ENCODE measurements around the gene CWH43. TPM values are rescaled to one million over a fixed set of nuclear protein-coding genes. Genes with fewer than 3 reads are reported as not detected.
"Not testable (repeated sequence)": the region's sequence is repeated elsewhere in the genome, so short reads cannot be mapped to it uniquely, and the experiment has no call there.

Gene CWH43
- 1 to 10 TPM in 3 of 12 donors, under 1 TPM in 1, not detected in 8; 0.11 to 3.1 (median 2.1) TPM for polyA plus RNA-seq (ENCODE audit: insufficient read length in 12 of 12)
- long read RNA-seq, donor 1, result 0 reads
- long read RNA-seq, donor 2, result 0 reads
- long read RNA-seq, donor 3, result 0 reads
- long read RNA-seq, donor 4, result 0 reads
- long read RNA-seq, donor 5, result 0 reads
- long read RNA-seq, donor 6, result 0 reads
- long read RNA-seq, donor 7, result 0 reads
- long read RNA-seq, donor 8, result 0 reads
- long read RNA-seq, donor 9, result 0 reads
- long read RNA-seq, donor 10, result 0 reads
- long read RNA-seq, donor 11, result 0 reads

DNA sequence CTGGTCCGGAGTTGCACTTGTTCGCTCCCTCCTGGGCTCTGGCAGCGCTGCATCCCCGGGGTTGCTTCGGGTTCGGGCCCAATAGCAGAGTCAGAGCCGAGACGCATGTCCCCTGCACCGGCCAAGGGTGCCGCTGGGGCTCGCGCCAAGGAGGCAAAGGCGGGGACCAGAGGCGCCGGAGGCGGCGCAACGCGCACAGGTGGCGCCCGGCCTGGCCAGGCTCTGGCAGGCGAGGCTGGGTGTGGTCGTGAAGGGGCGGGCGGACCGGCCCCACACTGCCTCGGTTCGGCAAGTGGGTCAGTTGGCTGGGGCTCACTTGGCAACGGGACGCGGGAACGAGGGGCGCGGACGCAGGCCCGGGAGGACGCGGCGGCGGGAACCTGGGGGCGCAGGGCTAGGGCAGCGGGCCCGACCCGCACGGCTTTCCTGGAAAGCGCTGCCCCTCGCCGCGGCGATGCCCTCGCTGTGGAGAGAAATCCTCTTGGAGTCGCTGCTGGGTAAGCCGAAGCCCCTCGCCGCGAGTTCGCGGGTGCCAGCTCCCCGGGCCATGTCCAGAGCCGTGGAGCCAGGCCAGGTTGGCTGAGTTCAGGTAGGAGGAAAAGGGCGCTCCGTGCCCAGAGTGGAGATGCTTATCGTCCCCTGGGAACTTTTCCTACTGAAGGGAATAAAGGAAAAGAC is at the start of gene CWH43:
Gene CWH43 (plus strand): TSS at position 300 of the 678 bp plus-strand sequence. CDS start 155 bp downstream, at position 455.
- no peak for DNase-seq

GRCh38 chr4:48937033-48937432 is 49.0 kb upstream of the CWH43 start:
- DNase-seq, result no peak

DNA sequence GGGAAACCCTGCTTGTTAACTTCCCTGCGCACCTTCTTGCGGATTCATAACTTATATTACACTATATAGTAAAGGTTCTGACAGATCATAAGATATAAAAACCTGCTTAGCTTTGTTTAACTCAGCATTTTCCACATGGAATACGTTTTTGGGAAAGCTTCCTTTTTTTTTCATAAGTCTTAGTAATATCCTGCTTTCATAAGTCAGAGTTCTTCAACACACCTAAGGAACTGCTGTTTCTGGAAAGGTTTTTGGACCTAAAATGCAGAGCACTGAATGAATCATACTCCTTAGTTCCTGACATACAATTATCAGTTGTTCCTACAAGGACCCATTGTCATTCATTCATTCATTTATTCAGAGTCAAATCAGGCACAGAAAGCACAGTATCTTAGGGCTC is 47.2 kb upstream of the CWH43 start:
- DNase-seq, result no peak

DNA sequence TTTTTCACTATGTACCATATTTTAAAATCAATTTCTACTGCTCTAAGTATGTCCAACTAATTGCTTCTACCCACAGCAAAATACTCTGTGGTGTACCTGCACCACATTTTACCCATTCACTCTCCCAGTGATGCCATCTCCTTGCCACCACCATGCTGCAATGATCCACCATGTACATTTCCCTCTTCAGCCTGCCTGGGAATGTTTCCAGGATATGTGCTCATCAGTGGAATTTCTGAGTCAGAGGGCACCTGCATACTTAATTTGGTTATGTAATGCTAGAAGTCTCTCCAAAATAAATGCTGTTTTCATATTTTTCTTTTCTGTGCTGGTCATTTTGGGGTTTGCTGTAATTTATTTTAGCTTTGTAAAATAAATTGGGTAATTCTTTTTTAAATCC is 46.3 kb upstream of the CWH43 start:
- no peak for DNase-seq

DNA sequence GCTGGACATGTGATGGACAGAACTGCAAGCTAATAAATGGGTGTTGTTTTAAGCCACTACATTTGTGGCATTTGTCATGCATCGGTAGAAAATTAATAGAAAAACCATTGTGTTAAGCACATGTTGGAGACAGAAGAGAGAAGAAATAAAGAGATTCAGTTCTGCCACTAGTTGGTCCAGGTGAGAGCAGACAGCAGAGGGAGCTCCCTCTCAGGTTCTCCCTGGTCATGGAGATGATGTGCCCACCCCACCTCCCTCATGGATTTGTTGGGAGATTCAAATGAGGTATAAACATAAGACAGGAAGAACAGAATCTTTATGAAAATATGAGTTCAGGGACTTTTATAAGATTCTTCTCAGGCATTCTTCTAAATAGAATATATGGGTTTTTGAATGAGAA is 42.7 kb upstream of the CWH43 start:
- DNase-seq, result no peak

DNA sequence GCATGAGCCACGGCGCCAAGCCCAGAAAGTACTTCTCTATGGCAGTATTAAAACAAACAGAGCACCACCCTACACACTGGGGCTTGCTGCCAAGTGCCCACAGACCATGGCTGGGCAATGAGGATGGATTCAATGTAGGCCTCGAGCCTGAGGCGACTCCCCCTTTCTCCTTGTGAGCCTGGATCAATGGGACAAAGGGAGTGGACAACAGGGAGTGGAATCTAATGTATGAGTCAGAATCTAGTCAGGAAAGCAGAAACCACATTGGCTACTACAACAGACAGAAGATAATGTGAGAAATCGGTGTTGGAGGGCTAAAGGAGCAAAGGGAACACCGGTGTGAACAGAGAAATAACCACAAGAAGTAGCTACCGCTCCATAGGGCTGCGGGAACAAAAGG is 41.8 kb upstream of the CWH43 start:
- no peak for DNase-seq

DNA sequence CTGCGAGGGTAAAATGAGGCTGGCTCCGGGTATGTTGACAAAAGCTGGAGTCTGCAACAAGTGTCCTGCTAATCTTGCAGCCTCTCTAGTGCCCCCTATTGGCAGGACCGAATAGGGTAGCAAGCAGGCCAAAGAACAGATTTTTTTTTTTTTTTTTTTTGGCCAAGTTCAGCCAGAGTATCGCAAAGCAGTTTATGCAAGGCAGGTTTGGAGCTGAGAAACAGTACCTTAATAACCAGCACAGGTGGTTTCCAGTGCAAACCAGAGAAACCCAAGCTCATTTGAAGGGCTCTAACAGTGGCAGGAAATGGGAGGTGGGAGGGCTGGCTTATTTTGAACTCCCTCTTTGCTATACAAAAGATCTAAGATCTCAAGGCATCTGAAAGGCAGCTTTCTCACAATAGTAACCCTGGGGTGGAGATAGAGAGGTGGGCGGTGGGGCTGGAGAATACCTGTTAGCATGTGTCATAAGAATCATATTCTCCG is 41.3 kb upstream of the CWH43 start:
- DNase-seq, result no peak

GRCh38 chr4:48945981-48946380 is 40.1 kb upstream of the CWH43 start:
- DNase-seq, result no peak

- no peak for DNase-seq
Measured at GRCh38 chr4:48947731-48948130, 38.3 kb upstream of the CWH43 start.

DNA sequence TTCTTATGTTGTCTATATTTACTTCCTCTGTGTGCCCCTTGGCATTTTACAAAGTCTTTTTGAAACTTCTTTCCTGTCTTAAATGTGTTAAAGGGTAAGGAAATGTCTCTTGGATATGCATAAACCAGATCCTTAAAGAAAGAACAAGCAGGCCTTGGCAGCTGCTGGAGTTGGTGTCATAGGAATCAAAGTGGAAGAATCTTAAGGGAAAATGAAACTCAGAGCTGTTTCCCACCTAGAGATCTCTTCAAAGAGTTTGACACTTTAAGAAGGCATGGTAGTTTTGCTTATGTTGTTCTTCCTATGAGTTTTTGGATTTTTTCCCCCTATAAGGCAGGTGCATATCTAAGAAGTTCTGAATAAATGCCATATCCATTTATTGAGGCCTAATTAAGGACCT is 37.0 kb upstream of the CWH43 start:
- no peak for DNase-seq

GRCh38 chr4:48949518-48950219 is 36.4 kb upstream of the CWH43 start:
- no peak for DNase-seq

GRCh38 chr4:48954314-48954713 is 31.8 kb upstream of the CWH43 start:
- no peak for DNase-seq

DNA sequence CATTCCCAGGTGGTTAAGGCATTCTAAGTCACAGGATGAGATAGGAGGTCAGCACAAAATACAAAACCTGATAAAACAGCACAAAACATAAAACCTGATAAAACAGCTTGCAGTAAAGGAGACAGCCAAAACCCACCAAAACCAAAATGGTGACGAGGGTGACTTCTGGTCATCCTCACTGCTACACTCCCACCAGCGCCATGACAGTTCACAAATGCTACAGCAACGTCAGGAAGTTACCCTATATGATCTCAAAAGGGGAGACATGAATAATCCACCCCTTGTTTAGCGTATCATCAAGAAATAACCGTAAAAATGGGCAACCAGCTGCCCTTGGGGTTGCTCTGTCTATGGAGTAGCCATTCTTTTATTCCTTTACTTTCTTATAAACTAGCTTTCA is 28.7 kb upstream of the CWH43 start:
- DNase-seq, result not testable (repeated sequence)

DNA sequence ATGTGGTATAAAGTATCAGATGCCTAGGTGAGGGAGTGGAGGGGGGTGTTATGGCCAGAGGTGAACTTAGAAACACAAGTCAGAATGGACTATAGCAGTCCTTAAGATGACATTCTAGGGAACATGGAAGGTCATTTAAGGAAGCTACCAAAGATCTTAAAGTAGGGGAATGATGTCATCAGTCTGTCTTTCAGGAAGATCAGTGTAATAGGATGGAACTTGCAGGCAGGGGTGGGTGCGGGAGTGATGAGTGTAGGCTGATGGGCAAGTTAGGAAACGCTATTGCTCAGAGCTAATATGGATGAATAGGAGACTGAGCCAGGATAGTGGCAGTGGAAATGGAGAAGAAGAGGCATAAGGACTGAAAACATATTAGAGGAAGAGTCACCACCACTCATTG is 27.5 kb upstream of the CWH43 start:
- DNase-seq, result no peak

- DNase-seq, result no peak
Measured at GRCh38 chr4:48960988-48961635, 25.0 kb upstream of the CWH43 start.

- DNase-seq, result no peak
Measured at GRCh38 chr4:48962636-48963035, 23.4 kb upstream of the CWH43 start.

- peak; percentile 65 for DNase-seq
Measured at GRCh38 chr4:48963042-48963679, 22.9 kb upstream of the CWH43 start.

- DNase-seq, result no peak
Measured at GRCh38 chr4:48967101-48967500, 19.0 kb upstream of the CWH43 start.

DNA sequence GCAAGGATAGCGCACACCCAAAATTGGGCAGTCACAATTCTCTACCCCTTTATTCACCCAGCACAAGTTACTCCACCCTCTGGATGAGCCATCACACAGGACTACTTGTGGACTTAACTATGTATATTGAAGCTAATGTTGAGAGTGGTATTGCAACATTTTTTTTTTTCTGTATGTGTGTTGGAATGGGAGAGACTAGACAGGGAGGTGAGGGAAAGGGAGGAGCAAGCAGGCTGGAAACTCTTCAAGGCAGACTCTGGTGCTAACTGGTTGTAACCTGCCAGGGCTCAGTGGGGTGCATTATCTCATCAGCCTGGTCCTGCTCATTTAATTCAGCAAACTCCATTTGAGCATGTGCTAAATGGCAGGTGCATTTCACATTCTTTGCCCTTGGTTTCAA is 18.4 kb upstream of the CWH43 start:
- no peak for DNase-seq

- DNase-seq, result no peak
Measured at GRCh38 chr4:48968814-48969213, 17.3 kb upstream of the CWH43 start.

DNA sequence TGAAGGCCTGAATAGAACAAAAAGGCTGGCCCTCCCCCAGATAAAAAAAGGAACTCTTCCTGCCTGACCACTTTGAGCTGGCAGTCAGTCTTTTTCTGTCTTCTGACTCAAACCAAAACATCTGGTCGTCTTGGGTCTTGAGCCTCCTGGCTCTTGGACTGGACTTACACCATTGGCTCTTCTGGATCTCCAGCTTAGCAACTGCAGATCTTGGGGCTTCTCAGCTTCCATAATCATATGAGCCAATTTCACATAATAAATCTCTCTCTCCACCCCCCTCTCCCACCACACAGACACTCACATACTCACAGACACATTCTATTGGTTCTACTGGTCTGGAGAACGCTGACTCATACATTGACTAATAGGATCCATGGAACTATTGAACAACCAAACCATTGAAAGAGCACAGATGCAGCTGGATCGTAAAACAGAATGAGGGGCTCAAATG is 15.6 kb upstream of the CWH43 start:
- DNase-seq, result no peak
